H9 (cell line): Measurements from ENCODE around the gene TMEM184A. TPM values are rescaled to one million over a fixed set of nuclear protein-coding genes. Genes with fewer than 3 reads are reported as not detected.

Experiments
- DNase-seq: peaks from one replicate; pipeline ENCODE4 v3.0.0-alpha.2; 2017
- H2AFZ ChIP-seq: one replicate; pipeline ENCODE4 v1.6.1; 2013; ENCODE audit warnings: mild to moderate bottlenecking, low read length, control low read depth, moderate library complexity
- H2AK5ac ChIP-seq: 2 replicates; pipeline ENCODE4 v1.6.1; 2013; ENCODE audit warnings: low read length, control low read depth, mixed read lengths; ENCODE audit not compliant: insufficient read length
- H2BK120ac ChIP-seq: one replicate; pipeline ENCODE4 v1.6.1; 2013; ENCODE audit warnings: low read depth, mild to moderate bottlenecking, low read length, control low read depth, inconsistent platforms; ENCODE audit not compliant: poor library complexity, severe bottlenecking
- H2BK12ac ChIP-seq: 2 replicates; pipeline ENCODE4 v1.6.1; 2013; ENCODE audit warnings: low read length, control low read depth, mixed read lengths, low read depth; ENCODE audit not compliant: insufficient read length
- H2BK15ac ChIP-seq: 2 replicates; pipeline ENCODE4 v1.6.1; 2013; ENCODE audit warnings: low read depth, low read length, control low read depth
- H2BK20ac ChIP-seq: one replicate; pipeline ENCODE4 v1.6.1; 2013; ENCODE audit warnings: low read depth, mild to moderate bottlenecking, low read length, control low read depth, inconsistent platforms; ENCODE audit not compliant: poor library complexity, severe bottlenecking
- H2BK5ac ChIP-seq: 2 replicates; pipeline ENCODE4 v1.6.1; 2013; ENCODE audit warnings: low read length, control low read depth, mixed read lengths; ENCODE audit not compliant: insufficient read length
- H3K14ac ChIP-seq: 2 replicates; pipeline ENCODE4 v1.6.1; 2013; ENCODE audit warnings: low read length, control low read depth; ENCODE audit not compliant: insufficient read depth
- H3K18ac ChIP-seq: 2 replicates; pipeline ENCODE4 v1.6.1; 2013; ENCODE audit warnings: low read depth, mild to moderate bottlenecking, mixed read lengths, low read length, control low read depth; ENCODE audit not compliant: insufficient read length
- H3K23ac ChIP-seq: 2 replicates; pipeline ENCODE4 v1.6.1; 2013; ENCODE audit warnings: low read length, control low read depth, mixed read lengths, low read depth; ENCODE audit not compliant: insufficient read length
- H3K23me2 ChIP-seq: 2 replicates; pipeline ENCODE4 v1.6.1; 2013; ENCODE audit warnings: low read depth, mild to moderate bottlenecking, mixed read lengths, low read length, control low read depth; ENCODE audit not compliant: insufficient read length, poor library complexity, severe bottlenecking
- H3K27ac ChIP-seq: 2 replicates; pipeline ENCODE4 v1.5.1; 2013; ENCODE audit warnings: low read length, control low read depth, mixed read lengths, low read depth; ENCODE audit not compliant: insufficient read length
- H3K27me3 ChIP-seq: 2 replicates; pipeline ENCODE4 v1.6.1; 2013; ENCODE audit warnings: low read length, control low read depth, inconsistent platforms; ENCODE audit not compliant: insufficient read depth
- H3K4ac ChIP-seq: 2 replicates; pipeline ENCODE4 v1.6.1; 2013; ENCODE audit warnings: low read depth, mild to moderate bottlenecking, control low read depth, inconsistent platforms, low read length, moderate library complexity
- H3K4me1 ChIP-seq: 2 replicates; pipeline ENCODE4 v1.6.1; 2013; ENCODE audit warnings: low read length, control low read depth, inconsistent platforms; ENCODE audit not compliant: insufficient read depth
- H3K4me2 ChIP-seq: 2 replicates; pipeline ENCODE4 v1.6.1; 2013; ENCODE audit warnings: low read length, control low read depth, mixed read lengths; ENCODE audit not compliant: insufficient read length, insufficient read depth
- H3K56ac ChIP-seq: 2 replicates; pipeline ENCODE4 v1.6.1; 2013; ENCODE audit warnings: low read depth, mild to moderate bottlenecking, mixed read lengths, low read length, control low read depth; ENCODE audit not compliant: insufficient read length
- H3K79me1 ChIP-seq: 2 replicates; pipeline ENCODE4 v1.6.1; 2013; ENCODE audit warnings: low read depth, mild to moderate bottlenecking, moderate library complexity, low read length, control low read depth, inconsistent platforms; ENCODE audit not compliant: insufficient read depth, poor library complexity, severe bottlenecking
- H3K79me2 ChIP-seq: 2 replicates; pipeline ENCODE4 v1.6.1; 2013; ENCODE audit warnings: low read length, control low read depth, inconsistent platforms; ENCODE audit not compliant: insufficient read depth
- H3K9ac ChIP-seq: 2 replicates; pipeline ENCODE4 v1.6.1; 2013; ENCODE audit warnings: low read length, control low read depth, mixed read lengths; ENCODE audit not compliant: insufficient read length; ENCODE audit errors: extremely low read depth
- H3K9me3 ChIP-seq: one replicate; pipeline ENCODE4 v1.6.1; 2013; ENCODE audit warnings: low read depth, low read length, inconsistent platforms; ENCODE audit not compliant: control insufficient read depth
- H3T11ph ChIP-seq: one replicate; pipeline ENCODE4 v1.6.1; 2013; ENCODE audit warnings: mild to moderate bottlenecking, low read length, control low read depth, inconsistent platforms
- H4K20me1 ChIP-seq: one replicate; pipeline ENCODE4 v1.6.1; 2013; ENCODE audit not compliant: control insufficient read depth, insufficient read length, insufficient read depth
- H4K5ac ChIP-seq: 2 replicates; pipeline ENCODE4 v1.6.1; 2013; ENCODE audit warnings: low read depth, mild to moderate bottlenecking, mixed read lengths, low read length, control low read depth; ENCODE audit not compliant: insufficient read length
- H4K8ac ChIP-seq: replicated peaks from 2 replicates; pipeline ENCODE4 v1.6.1; 2013; ENCODE audit warnings: low read length, control low read depth, mixed read lengths, low read depth; ENCODE audit not compliant: insufficient read length
- H4K91ac ChIP-seq: 2 replicates; pipeline ENCODE4 v1.6.1; 2013; ENCODE audit warnings: low read depth, mild to moderate bottlenecking, moderate library complexity, mixed read lengths, low read length, control low read depth; ENCODE audit not compliant: insufficient read length
- H3K27ac Mint-ChIP-seq, 3 experiments: 2 replicates in 2 of 3; 3 replicates in 1 of 3; pipeline ENCODE4 v1.8.0; 2020 to 2021; ENCODE audit warnings: mixed read lengths in 3 of 3, mild to moderate bottlenecking in 1 of 3, moderate library complexity in 1 of 3
- H3K27me3 Mint-ChIP-seq: 2 replicates; pipeline ENCODE4 v1.8.0; 2021; ENCODE audit warnings: low read depth, mild to moderate bottlenecking, moderate library complexity, mixed read lengths
- H3K36me3 Mint-ChIP-seq, 3 experiments: 2 replicates in 2 of 3; 3 replicates in 1 of 3; pipeline ENCODE4 v1.8.0; 2020 to 2021; ENCODE audit warnings: low read depth in 3 of 3, mixed read lengths in 3 of 3; ENCODE audit not compliant: insufficient read depth in 1 of 3
- H3K4me1 Mint-ChIP-seq, 2 experiments: 2 replicates each; pipeline ENCODE4 v1.8.0; 2020; ENCODE audit warnings: mixed read lengths in 2 of 2
- H3K4me3 Mint-ChIP-seq, 2 experiments: 2 replicates in 1 of 2; 3 replicates in 1 of 2; pipeline ENCODE4 v1.8.0; 2020 to 2021; ENCODE audit warnings: mild to moderate bottlenecking in 2 of 2, mixed read lengths in 2 of 2, moderate library complexity in 1 of 2
- H3K9me3 Mint-ChIP-seq, 2 experiments: 2 replicates in 1 of 2; 3 replicates in 1 of 2; pipeline ENCODE4 v1.8.0; 2020; ENCODE audit warnings: mild to moderate bottlenecking in 2 of 2, mixed read lengths in 2 of 2, moderate library complexity in 1 of 2
- WGBS: extraction: QIAGEN DNeasy Blood & Tissue Kit; methylation state at CpG from one replicate; pipeline ENCODE4 v1.1.7; 2013; ENCODE audit warnings: missing lambda C conversion rate, low lambda C conversion rate, mixed read lengths; ENCODE audit not compliant: insufficient read length; ENCODE audit errors: extremely low coverage; 5-methylcytosine and 5-hydroxymethylcytosine counted together
- total RNA-seq: library from RNA; stranded (reverse); gene quantifications from 2 replicates; pipeline ENCODE4 v1.2.1, GENCODE V29; 2021
- TF ChIP-seq, protein P1 (sequence below): fragments of 200-600 bp; sonication (generic); conservative IDR thresholded peaks from 3 replicates; pipeline ENCODE4 v1.8.0; 2021; ENCODE audit warnings: antibody characterized with exemption, mild to moderate bottlenecking

The TMEM184A gene
- total RNA-seq, 1 experiment from 2014 or later, result 1.3 TPM

DNA sequence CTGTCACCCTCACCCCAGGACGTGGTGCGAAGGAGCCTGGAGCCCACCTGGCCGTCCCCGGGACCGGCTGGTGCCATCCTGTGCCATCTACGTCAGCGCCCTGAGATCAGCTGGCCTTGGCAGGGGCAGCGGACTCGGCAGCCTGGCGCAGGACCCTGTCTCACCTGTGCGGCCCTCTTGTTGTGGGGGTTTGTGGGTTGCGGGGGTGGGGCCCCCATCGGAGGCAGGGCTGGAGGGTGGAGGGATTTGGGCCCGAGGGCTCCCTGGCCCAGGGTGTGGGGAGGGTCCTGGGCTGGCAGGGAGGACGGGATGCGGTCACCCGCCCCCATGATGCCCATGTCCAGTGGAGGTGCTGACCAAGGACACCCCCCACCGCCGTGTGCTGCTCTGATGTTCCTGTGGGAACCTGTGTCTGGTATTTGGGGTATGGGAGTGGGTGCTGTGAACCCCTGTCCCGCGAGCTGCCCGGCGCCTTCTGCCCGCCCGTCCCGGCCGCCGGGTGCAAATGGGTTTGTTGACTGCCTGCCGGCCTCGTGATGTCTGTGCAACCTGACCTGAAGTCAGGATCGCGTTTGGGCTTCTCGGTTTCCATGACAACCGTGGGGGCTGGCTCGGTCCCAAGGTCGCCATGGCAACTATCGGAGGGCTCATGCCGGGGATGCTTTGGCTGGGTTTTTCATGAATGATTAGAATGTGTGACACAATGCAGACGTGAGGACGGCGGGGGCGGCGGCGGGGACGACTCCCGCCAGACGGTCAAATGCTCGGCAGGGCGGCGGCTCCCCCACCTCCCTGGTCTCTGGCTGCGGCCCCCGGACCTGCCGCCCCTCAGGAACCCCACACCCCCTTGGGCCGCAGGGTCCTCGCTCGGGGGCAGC, 18.2 kb downstream of the TMEM184A start:
- no peak overlapping the region for H4K5ac ChIP-seq
- Mint-ChIP-seq H3K4me3 (peak overlapping the region in 1 of 2 experiments; percentile 34; a peak in 1 of 5 replicates), H3K36me3 (peaks cover 3 to 15% (median 6%) of the 10 kb centered on the region in 3 experiments; a peak in 4 of 7 replicates), H3K27ac (peak overlapping the region; percentile 72 to 96 (median 90); a peak in 5 of 7 replicates), H3K9me3 (no peaks in the 10 kb centered on the region), H3K27me3 (no peaks in the 10 kb centered on the region), H3K4me1 (peaks cover 22 to 23% of the 10 kb centered on the region in 2 experiments)
- no peak overlapping the region for H4K8ac ChIP-seq
- H3K9me3 ChIP-seq, result no peaks in the 10 kb centered on the region
- no peak overlapping the region for H3K27ac ChIP-seq
- H3K79me1 ChIP-seq, result no peaks in the 10 kb centered on the region
- no peak for DNase-seq
- H3K4ac ChIP-seq, result no peak overlapping the region
- H3K23ac ChIP-seq, result no peak overlapping the region
- H3T11ph ChIP-seq, result no peak overlapping the region
- H3K14ac ChIP-seq, result peak overlapping the region; percentile 91
- no peak overlapping the region for H3K4me2 ChIP-seq
- H3K9ac ChIP-seq, result no peak overlapping the region
- WGBS, result no CpG with 5 or more reads among the region's 56 CpGs
- H2AFZ ChIP-seq, result no peak overlapping the region
- H3K27me3 ChIP-seq, result no peaks in the 10 kb centered on the region
- no peaks in the 10 kb centered on the region for H4K20me1 ChIP-seq
- no peak overlapping the region for H2AK5ac ChIP-seq
- H3K18ac ChIP-seq, result peak overlapping the region; percentile 87
- peak overlapping the region; percentile 69 for H4K91ac ChIP-seq
- H2BK5ac ChIP-seq, result no peak overlapping the region
- peaks cover 3% of the 10 kb centered on the region; the same call in 1 of the 2 replicates for H3K4me1 ChIP-seq
- H3K79me2 ChIP-seq, result peaks cover 7% of the 10 kb centered on the region; the same call in 1 of the 2 replicates
- no peaks in the 10 kb centered on the region for H3K23me2 ChIP-seq
- no peak overlapping the region for H2BK15ac ChIP-seq
- no peak overlapping the region for H3K56ac ChIP-seq
- no peak overlapping the region for H2BK120ac ChIP-seq
- TF ChIP-seq, protein P1, sequence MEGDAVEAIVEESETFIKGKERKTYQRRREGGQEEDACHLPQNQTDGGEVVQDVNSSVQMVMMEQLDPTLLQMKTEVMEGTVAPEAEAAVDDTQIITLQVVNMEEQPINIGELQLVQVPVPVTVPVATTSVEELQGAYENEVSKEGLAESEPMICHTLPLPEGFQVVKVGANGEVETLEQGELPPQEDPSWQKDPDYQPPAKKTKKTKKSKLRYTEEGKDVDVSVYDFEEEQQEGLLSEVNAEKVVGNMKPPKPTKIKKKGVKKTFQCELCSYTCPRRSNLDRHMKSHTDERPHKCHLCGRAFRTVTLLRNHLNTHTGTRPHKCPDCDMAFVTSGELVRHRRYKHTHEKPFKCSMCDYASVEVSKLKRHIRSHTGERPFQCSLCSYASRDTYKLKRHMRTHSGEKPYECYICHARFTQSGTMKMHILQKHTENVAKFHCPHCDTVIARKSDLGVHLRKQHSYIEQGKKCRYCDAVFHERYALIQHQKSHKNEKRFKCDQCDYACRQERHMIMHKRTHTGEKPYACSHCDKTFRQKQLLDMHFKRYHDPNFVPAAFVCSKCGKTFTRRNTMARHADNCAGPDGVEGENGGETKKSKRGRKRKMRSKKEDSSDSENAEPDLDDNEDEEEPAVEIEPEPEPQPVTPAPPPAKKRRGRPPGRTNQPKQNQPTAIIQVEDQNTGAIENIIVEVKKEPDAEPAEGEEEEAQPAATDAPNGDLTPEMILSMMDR, result no peak
- H2BK12ac ChIP-seq, result peak overlapping the region; percentile 66
- H2BK20ac ChIP-seq, result no peak overlapping the region
